Psoas muscle (tissue), 8 donors: ENCODE measurements around the gene URB1. TPM values are rescaled to one million over a fixed set of nuclear protein-coding genes. Genes with fewer than 3 reads are reported as not detected.

Experiments
- ATAC-seq, 4 donors: fragments of 200-7000 bp; cut with Tn5 transposase; one replicate each; pipeline ENCODE4 v1.9.1; 2020; ENCODE audit warnings: moderate library complexity in 3 of 4, mild to moderate bottlenecking in 2 of 4
- DNase-seq, 2 donors: peaks; one replicate each; pipeline ENCODE4 v3.0.0-alpha.2; 2020
- H3K27ac ChIP-seq: fragments of 200-600 bp; one replicate; pipeline ENCODE4 v1.8.0; 2022
- H3K27me3 ChIP-seq, 3 donors: fragments of 200-600 bp in 1 of 3; one replicate each; pipeline versions ENCODE4 v1.6.1 to v1.8.0; 2013 to 2022; ENCODE audit warnings: low read length in 2 of 3, mild to moderate bottlenecking in 2 of 3, moderate library complexity in 1 of 3; ENCODE audit not compliant: insufficient read depth in 3 of 3
- H3K36me3 ChIP-seq, 2 donors: fragments of 200-600 bp in 1 of 2; one replicate each; pipeline versions ENCODE4 v1.6.1 to v1.8.0; 2013 to 2022; ENCODE audit warnings: low read depth in 1 of 2, mild to moderate bottlenecking in 1 of 2, moderate library complexity in 1 of 2; ENCODE audit not compliant: insufficient read depth in 1 of 2
- H3K4me1 ChIP-seq: fragments of 200-600 bp; one replicate; pipeline ENCODE4 v1.8.0; 2022
- H3K4me3 ChIP-seq: fragments of 200-600 bp; one replicate; pipeline ENCODE4 v1.8.0; 2022; ENCODE audit warnings: mild to moderate bottlenecking
- H3K9me3 ChIP-seq: fragments of 200-600 bp; one replicate; pipeline ENCODE4 v1.8.0; 2022
- WGBS, 3 donors: extraction: QIAGEN DNeasy Blood & Tissue Kit; methylation state at CpG; one replicate each; pipeline versions ENCODE4 v1.1.6 to v1.1.7; 2013; 5-methylcytosine and 5-hydroxymethylcytosine counted together
- intact Hi-C, 2 donors: fragments of 100-400 bp; cut with DNase I; formaldehyde crosslinking; loops; one replicate each; pipeline versions ENCODE4 v1.11.0 to v1.14.2; 2022
- polyA plus RNA-seq, 3 donors: library from polyadenylated mRNA; stranded (reverse); fragments of 200-250 nt; gene quantifications; one replicate each; pipeline ENCODE4 v1.2.3, GENCODE V29; 2013
- total RNA-seq, 4 donors: library from RNA; stranded (reverse); fragmentation: NEBNext Ultra II Directional in 2 of 4; extraction: Animal tissue kit (Norgen Biotek cat#: 25700) in 2 of 4; gene quantifications; one replicate each; pipeline versions ENCODE4 v1.2.1 to v1.2.4, GENCODE V29; 2021 to 2023
- TF ChIP-seq, protein P1 (sequence below): fragments of 200-600 bp; IDR thresholded peaks from one replicate; pipeline ENCODE4 v1.8.0; 2022; ENCODE audit warnings: antibody characterized with exemption
- donor health status: healthy with polysubstance abuse.
- donor health status: DM: no; HTN: no; CAD: no; lungs with moderate emphysema.
- donor health status: Bipolar disorder and iron deficiency.
- donor health status: healthy.
- donor health status: DM: yes; HTN: yes; CAD: no.
- donor health status: DM: no; HTN: no; CAD: no.
- donor health status: DM: no; HTN: no; CAD: no.
- donor health status: DM: yes; HTN: yes; CAD: no.

The URB1 gene
- total and polyA plus RNA-seq, 7 donors = 4.8 to 19.8 (median 12.9) TPM

DNA sequence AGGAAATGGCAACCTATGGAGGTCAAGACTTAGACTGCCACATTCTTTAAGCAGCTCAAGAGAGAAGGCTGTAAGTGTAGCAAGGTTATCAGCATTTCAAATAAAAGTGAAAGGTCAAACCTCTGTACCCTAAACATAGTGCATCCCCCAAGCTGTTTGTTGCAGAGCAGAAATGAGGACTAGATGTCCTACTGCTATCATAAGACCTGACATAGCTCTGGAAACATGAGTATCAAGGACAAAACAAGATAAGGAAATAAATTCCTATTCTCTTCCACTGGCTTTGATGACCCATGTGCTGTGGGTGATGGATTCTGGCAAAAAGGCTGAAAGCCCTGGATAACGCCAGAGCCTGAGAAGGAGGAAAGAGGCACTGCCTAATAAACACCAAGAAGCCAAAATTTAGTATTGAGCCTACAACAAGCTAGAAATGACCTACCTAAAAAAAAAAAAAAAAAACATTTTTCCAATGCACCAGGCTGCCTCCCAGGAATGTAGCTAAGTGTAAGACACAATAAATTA, 35.9 kb downstream of the URB1 start:
- WGBS, 3 donors = 95 to 100% (median 100%) methylated on average over 1 of the region's 1 CpG
- intact Hi-C loops = loop anchor here in 1 of 2 donors (10.0 kb wide), 2 partner anchors 388 to 662 kb away; no protein-coding TSS in a partner anchor
- peaks cover 28 to 100% of the 10 kb centered on the region in 2 donors for H3K36me3 ChIP-seq
- no peak overlapping the region for H3K4me3 ChIP-seq
- no peaks in the 10 kb centered on the region for H3K4me1 ChIP-seq
- TF ChIP-seq, protein P1, sequence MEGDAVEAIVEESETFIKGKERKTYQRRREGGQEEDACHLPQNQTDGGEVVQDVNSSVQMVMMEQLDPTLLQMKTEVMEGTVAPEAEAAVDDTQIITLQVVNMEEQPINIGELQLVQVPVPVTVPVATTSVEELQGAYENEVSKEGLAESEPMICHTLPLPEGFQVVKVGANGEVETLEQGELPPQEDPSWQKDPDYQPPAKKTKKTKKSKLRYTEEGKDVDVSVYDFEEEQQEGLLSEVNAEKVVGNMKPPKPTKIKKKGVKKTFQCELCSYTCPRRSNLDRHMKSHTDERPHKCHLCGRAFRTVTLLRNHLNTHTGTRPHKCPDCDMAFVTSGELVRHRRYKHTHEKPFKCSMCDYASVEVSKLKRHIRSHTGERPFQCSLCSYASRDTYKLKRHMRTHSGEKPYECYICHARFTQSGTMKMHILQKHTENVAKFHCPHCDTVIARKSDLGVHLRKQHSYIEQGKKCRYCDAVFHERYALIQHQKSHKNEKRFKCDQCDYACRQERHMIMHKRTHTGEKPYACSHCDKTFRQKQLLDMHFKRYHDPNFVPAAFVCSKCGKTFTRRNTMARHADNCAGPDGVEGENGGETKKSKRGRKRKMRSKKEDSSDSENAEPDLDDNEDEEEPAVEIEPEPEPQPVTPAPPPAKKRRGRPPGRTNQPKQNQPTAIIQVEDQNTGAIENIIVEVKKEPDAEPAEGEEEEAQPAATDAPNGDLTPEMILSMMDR = no peak
- ATAC-seq (no peak), DNase-seq (no peak)
- no peak overlapping the region for H3K27ac ChIP-seq
- no peaks in the 10 kb centered on the region for H3K9me3 ChIP-seq
- H3K27me3 ChIP-seq = no peaks in the 10 kb centered on the region

DNA sequence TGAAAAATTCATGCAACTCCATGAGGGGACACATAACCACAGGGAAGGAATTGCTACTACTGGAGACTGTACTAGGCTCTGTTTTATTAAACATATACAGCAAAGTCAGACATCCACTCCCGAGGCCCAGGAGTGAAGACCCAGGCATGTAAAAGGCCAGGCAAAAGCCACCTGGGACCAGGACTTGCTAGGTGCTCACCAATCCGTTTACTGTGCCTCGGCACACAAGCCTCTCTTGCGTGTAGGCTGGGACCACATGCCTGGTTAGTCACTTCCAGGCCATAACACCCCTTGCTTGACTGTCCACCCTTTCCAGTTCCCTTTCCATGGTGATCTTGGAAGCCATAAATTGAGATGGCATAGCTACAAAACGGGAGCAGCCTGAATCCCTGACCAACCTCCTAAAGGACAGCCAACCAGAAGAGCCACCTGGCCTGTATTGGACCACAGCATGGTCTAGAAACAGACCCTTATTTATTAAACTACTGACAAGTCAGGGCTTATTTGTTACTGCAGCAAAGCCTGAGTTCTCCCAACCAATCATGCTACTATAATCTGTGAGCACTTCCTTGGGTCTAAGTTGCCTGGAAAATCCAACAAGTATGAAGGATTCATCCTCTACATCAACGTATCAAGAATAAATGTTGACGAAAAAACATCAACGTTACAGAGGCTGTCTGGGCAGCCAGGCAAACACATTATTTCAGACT, 39.7 kb downstream of the URB1 start:
- Histone ChIP-seq H3K27ac (no peak overlapping the region), H3K4me1 (no peaks in the 10 kb centered on the region), H3K36me3 (peaks cover 39 to 100% of the 10 kb centered on the region in 2 donors), H3K9me3 (no peaks in the 10 kb centered on the region), H3K27me3 (no peaks in the 10 kb centered on the region), H3K4me3 (no peak overlapping the region)
- DNase-seq (no peak), ATAC-seq (no peak)
- TF ChIP-seq, protein P1 = no peak
- 88 to 90% (median 89%) methylated on average over 8 of the region's 8 CpGs for WGBS, 3 donors
- intact Hi-C loops = loop anchor here in 1 of 2 donors (10.0 kb wide), 2 partner anchors 392 to 658 kb away; no protein-coding TSS in a partner anchor

DNA sequence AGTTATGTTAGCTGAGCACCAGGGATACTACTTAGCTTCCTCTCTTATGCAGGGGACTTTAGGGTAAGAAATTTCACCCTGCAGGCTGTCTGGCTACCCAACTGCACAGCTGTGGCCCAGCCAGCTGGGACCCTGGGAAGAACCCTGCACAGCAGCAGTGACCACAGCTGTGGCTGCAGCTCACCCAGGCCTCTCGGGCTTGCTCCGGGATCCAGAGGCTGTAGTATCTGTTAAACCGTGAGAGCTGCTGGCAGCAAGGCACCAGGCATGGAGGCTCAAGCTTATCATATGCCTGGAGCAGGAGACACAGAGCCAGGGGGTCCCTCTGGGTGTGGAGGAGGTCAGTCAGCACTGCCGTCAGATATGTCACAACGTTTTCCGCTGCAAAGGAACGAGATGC, 40.3 kb downstream of the URB1 start:
- Histone ChIP-seq H3K36me3 (peaks cover 43 to 100% of the 10 kb centered on the region in 2 donors), H3K9me3 (no peaks in the 10 kb centered on the region), H3K27me3 (no peaks in the 10 kb centered on the region), H3K4me3 (no peak overlapping the region), H3K27ac (no peak overlapping the region), H3K4me1 (no peaks in the 10 kb centered on the region)
- TF ChIP-seq, protein P1 = no peak
- no peak for DNase-seq
- WGBS, 3 donors = 52 to 57% (median 54%) methylated on average over 7 of the region's 7 CpGs
- no peak for ATAC-seq
- intact Hi-C loops = loop anchor here in 1 of 2 donors (10.0 kb wide), 2 partner anchors 392 to 658 kb away; no protein-coding TSS in a partner anchor

DNA sequence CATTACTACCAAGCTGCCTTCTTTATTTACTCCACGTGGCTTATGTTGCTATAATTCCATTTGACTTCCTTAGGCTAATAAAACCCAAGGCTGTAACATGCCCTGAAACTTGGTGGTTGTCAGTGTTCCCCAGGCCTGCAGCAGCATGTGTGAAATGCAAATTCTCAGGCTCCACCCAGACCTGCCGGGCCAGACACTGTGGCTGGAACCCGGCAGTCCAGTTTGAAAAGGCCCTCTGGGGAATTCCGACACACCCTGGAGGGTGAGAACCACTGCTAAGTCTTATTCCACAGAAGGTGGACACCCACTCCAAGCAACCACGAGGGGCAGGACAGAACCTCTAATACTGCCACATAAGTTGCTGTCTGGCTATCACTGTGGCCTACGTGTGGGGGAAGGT, 41.4 kb downstream of the URB1 start:
- TF ChIP-seq, protein P1 = no peak
- DNase-seq = no peak
- peaks cover 46 to 100% of the 10 kb centered on the region in 2 donors for H3K36me3 ChIP-seq

More for the DNA sequence above, 41.4 kb downstream of the URB1 start:
- Histone ChIP-seq H3K4me1 (no peaks in the 10 kb centered on the region), H3K9me3 (no peaks in the 10 kb centered on the region), H3K27me3 (no peaks in the 10 kb centered on the region), H3K27ac (no peak overlapping the region), H3K4me3 (no peak overlapping the region)
- WGBS, 3 donors = 78 to 82% (median 79%) methylated on average over 6 of the region's 6 CpGs
- no peak for ATAC-seq
- intact Hi-C loops = loop anchor here in 1 of 2 donors (10.0 kb wide), 2 partner anchors 393 to 657 kb away; no protein-coding TSS in a partner anchor
